ENCODE data around the gene ZFC3H1.

Gene ZFC3H1

GRCh38 chr12:71685312-71685906 is 21.8 kb upstream of the ZFC3H1 start:
- no peak for DNase-seq (ENCODE audit: extremely low read depth in 1 of 2, low read depth in 1 of 2)

GRCh38 chr12:71684081-71684480 is 20.4 kb upstream of the ZFC3H1 start:
- no peak for DNase-seq (ENCODE audit: extremely low read depth in 1 of 2, low read depth in 1 of 2)

DNA sequence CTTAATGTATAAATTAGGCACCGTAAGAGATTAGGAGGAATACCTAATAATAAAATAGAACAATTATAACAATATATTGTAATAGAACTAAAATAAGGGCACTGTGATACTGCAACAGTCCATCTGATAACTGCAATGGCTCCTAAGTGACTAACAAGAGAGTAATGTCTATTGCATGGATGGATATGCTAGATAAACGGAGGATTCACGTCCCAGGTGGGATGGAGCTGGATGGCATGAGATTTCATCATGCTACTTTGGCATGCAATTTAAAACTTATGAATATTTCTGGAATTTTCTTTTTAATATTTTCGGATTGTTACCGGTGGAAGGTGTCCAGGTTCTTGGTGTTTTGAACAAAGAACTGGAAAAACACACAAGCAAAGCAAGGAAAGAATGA is 20.0 kb upstream of the ZFC3H1 start:
- DNase-seq (ENCODE audit: extremely low read depth in 1 of 2, low read depth in 1 of 2), result no peak

GRCh38 chr12:71682466-71682865 is 18.8 kb upstream of the ZFC3H1 start:
- no peak for DNase-seq (ENCODE audit: extremely low read depth in 1 of 2, low read depth in 1 of 2)

DNA sequence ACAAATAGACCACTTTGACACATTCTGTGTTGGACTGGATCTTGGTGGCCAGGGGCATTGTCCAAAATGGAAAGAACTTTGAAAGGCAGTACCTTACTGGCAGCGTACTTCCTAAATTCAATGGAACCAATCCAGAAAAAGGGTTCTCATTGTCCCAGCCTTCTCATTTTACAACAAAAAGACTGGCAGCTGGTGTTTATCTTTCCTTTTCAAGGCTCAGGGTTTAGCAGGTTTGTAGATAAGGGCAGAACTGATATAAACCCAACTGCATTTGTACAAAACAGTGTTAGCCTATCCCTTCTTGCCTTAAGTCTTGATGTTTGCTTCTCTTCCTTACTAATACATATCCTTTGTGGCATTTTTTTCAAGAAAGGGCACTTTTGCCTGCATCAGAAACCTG is 8.2 kb upstream of the ZFC3H1 start:
- no peak for DNase-seq (ENCODE audit: extremely low read depth in 1 of 2, low read depth in 1 of 2)

- DNase-seq (ENCODE audit: extremely low read depth in 1 of 2, low read depth in 1 of 2), result no peak
Observed at GRCh38 chr12:71671311-71671710, 7.7 kb upstream of the ZFC3H1 start.

- no peak for DNase-seq (ENCODE audit: extremely low read depth in 1 of 2, low read depth in 1 of 2)
Observed at GRCh38 chr12:71666259-71666658, 2.6 kb upstream of the ZFC3H1 start.

DNA sequence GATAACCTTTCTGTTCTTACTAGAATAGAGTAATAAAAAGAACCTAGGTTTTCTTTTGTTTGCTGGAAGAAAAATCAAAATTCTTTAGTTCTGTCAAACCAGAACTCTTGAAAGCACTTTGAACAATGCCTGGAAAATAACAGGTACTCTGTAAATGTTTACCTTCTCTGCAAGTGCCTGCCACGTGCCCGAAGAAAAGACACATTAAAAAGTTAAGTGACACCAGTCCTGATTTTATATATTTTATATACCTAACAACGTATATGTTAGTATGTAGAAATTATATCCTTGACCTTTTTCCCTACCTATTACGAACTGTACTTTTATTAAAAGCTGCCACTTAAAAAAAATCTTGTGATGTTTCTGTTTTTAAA is 1.4 kb upstream of the ZFC3H1 start:
- DNase-seq (ENCODE audit: extremely low read depth in 1 of 2, low read depth in 1 of 2), result no peak

- no peak for DNase-seq (ENCODE audit: extremely low read depth in 1 of 2, low read depth in 1 of 2)
Observed at GRCh38 chr12:71664411-71665089, 902 bp upstream of the ZFC3H1 start.

GRCh38 chr12:71662849-71663560 is 643 bp downstream of the ZFC3H1 start:
- DNase-seq (ENCODE audit: extremely low read depth in 1 of 2, low read depth in 1 of 2), result peak; percentile 49 to 77

DNA sequence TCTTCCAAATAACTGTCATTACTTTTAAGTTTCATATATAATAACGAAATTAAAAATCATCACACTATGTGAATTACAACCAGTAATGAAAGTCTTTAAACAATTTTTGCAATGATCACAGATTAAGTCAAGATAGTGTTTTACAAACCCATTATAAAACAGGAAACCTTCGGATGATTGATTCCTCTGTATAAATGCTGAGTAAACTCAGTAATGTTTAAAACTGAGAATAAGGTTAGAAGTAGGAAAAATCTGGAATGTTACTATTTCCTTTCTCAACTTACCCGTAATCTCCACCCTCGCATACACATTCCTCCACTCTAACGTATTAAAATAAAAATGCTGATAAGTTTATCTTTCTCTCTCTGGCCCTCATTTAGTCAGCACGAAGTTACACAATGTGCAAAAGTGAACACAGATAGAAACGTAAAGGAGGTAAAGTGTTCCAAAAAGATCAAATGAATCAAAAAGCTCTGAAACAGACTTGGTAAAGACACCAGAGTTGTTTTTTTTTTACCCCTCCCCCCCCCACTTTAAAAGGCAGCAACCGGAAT is 1.6 kb downstream of the ZFC3H1 start:
- DNase-seq (ENCODE audit: extremely low read depth in 1 of 2, low read depth in 1 of 2), result no peak

GRCh38 chr12:71656740-71657139 is 6.9 kb downstream of the ZFC3H1 start:
- no peak for DNase-seq (ENCODE audit: extremely low read depth in 1 of 2, low read depth in 1 of 2)

- no peak for DNase-seq (ENCODE audit: extremely low read depth in 1 of 2, low read depth in 1 of 2)
Observed at GRCh38 chr12:71655907-71656306, 7.7 kb downstream of the ZFC3H1 start.

DNA sequence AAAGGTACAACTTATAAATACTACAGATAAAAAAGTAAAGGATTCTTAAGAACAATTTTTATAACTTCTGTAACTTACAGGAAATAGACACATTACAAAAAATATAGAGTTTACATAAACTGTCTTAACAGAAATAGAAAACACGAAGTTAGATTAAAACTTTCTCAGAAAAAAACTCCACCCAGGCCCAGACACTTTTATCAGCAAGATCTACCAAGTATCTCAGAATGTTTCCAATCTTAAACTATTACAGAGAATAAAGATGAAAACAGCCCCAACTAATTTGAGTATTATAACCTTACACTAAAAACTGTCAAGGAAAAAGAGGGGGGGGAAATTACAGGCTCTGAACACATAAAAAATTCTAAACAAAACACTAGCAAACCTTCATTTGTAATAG is 8.2 kb downstream of the ZFC3H1 start:
- DNase-seq (ENCODE audit: extremely low read depth in 1 of 2, low read depth in 1 of 2), result no peak

GRCh38 chr12:71654200-71654599 is 9.4 kb downstream of the ZFC3H1 start:
- no peak for DNase-seq (ENCODE audit: extremely low read depth in 1 of 2, low read depth in 1 of 2)

GRCh38 chr12:71653137-71653536 is 10.5 kb downstream of the ZFC3H1 start:
- no peak for DNase-seq (ENCODE audit: extremely low read depth in 1 of 2, low read depth in 1 of 2)

- no peak for DNase-seq (ENCODE audit: extremely low read depth in 1 of 2, low read depth in 1 of 2)
Observed at GRCh38 chr12:71652656-71653055, 11.0 kb downstream of the ZFC3H1 start.

GRCh38 chr12:71649401-71649800 is 14.2 kb downstream of the ZFC3H1 start:
- no peak for DNase-seq (ENCODE audit: extremely low read depth in 1 of 2, low read depth in 1 of 2)

GRCh38 chr12:71648537-71648936 is 15.1 kb downstream of the ZFC3H1 start:
- no peak for DNase-seq (ENCODE audit: extremely low read depth in 1 of 2, low read depth in 1 of 2)

GRCh38 chr12:71646512-71646911 is 17.1 kb downstream of the ZFC3H1 start:
- DNase-seq (ENCODE audit: extremely low read depth in 1 of 2, low read depth in 1 of 2), result no peak

DNA sequence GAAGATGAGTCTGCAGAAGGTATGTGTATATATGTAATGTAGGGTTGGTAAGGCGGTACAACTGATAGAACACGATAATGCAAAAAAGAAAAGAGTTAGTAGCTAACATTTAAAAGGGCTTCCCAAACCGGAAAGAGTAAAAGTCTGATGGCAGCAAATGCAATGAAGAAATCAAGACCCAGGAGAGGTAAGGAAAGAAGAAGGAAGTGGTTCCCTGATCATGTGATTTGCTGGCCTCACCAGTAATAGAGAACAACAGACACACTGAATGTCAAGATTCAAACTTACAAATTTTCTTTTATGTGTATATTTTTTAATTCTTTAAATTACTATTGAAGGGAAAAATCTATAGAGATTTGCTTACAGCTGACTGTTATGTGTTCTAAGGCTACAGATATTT is 18.4 kb downstream of the ZFC3H1 start:
- DNase-seq (ENCODE audit: extremely low read depth in 1 of 2, low read depth in 1 of 2), result no peak

- DNase-seq (ENCODE audit: extremely low read depth in 1 of 2, low read depth in 1 of 2), result no peak
Observed at GRCh38 chr12:71642264-71642663, 21.4 kb downstream of the ZFC3H1 start.
